GM18868 (cell line): ENCODE data around the gene NELFA.
"Not testable (repeated sequence)": the region's sequence is repeated elsewhere in the genome, so short reads cannot be mapped to it uniquely, and the experiment has no call there.

ENCODE experiments used
- ATAC-seq: cut with Tn5 transposase; IDR thresholded peaks from one replicate; pipeline ENCODE4 v1.9.1; 2021; ENCODE audit warnings: mild to moderate bottlenecking, moderate library complexity; ENCODE audit not compliant: unreplicated experiment

The NELFA gene

GRCh38 chr4:2040391-2041238 is 31.8 kb upstream of the NELFA start:
- no peak for ATAC-seq

- no peak for ATAC-seq
These were observed 28.1 kb upstream of the NELFA start for GRCh38 chr4:2036866-2037265.

GRCh38 chr4:2036327-2036726 is 27.6 kb upstream of the NELFA start:
- ATAC-seq, result no peak

- ATAC-seq, result not testable (repeated sequence)
These were observed 22.4 kb upstream of the NELFA start for GRCh38 chr4:2031161-2031560.

- ATAC-seq, result not testable (repeated sequence)
These were observed 18.3 kb upstream of the NELFA start for GRCh38 chr4:2027120-2027519.

- ATAC-seq, result no peak
These were observed 17.0 kb upstream of the NELFA start for GRCh38 chr4:2025817-2026216.

- ATAC-seq, result no peak
These were observed 15.9 kb upstream of the NELFA start for GRCh38 chr4:2024683-2025082.

GRCh38 chr4:2021358-2022018 is 12.7 kb upstream of the NELFA start:
- not testable (repeated sequence) for ATAC-seq

- no peak for ATAC-seq
These were observed 6.2 kb upstream of the NELFA start for GRCh38 chr4:2015008-2015407.

GRCh38 chr4:2011583-2011982 is 2.8 kb upstream of the NELFA start:
- no peak for ATAC-seq

- ATAC-seq, result peak; percentile 20
These were observed 968 bp upstream of the NELFA start for GRCh38 chr4:2009651-2010233.

- peak; percentile 10 for ATAC-seq
These were observed 178 bp downstream of the NELFA start for GRCh38 chr4:2008671-2008920.

- ATAC-seq, result no peak
These were observed 737 bp downstream of the NELFA start for GRCh38 chr4:2007804-2008670.

- no peak for ATAC-seq
These were observed 1.7 kb downstream of the NELFA start for GRCh38 chr4:2006956-2007653.

GRCh38 chr4:2006367-2006766 is 2.4 kb downstream of the NELFA start:
- ATAC-seq, result no peak

- not testable (repeated sequence) for ATAC-seq
These were observed 5.4 kb downstream of the NELFA start for GRCh38 chr4:2003361-2003760.

- ATAC-seq, result not testable (repeated sequence)
These were observed 9.5 kb downstream of the NELFA start for GRCh38 chr4:1999308-1999707.

GRCh38 chr4:1998296-1998695 is 10.5 kb downstream of the NELFA start:
- no peak for ATAC-seq

GRCh38 chr4:1997712-1998111 is 11.1 kb downstream of the NELFA start:
- no peak for ATAC-seq

GRCh38 chr4:1996866-1997611 is 11.7 kb downstream of the NELFA start:
- ATAC-seq, result no peak
